NCI-H82 treated with DMSO at 0.1 percent for 48 hours (cell line): Measurements from ENCODE around the gene NEO1.
A peak's percentile ranks its signal among the peaks of the same experiment; 100 is the strongest.

Experiments
- DNase-seq: peaks from one replicate; lab custom pipeline; 2025; ENCODE audit not compliant: unreplicated experiment; lab: John Stamatoyannopoulos, UW

Gene NEO1

DNA sequence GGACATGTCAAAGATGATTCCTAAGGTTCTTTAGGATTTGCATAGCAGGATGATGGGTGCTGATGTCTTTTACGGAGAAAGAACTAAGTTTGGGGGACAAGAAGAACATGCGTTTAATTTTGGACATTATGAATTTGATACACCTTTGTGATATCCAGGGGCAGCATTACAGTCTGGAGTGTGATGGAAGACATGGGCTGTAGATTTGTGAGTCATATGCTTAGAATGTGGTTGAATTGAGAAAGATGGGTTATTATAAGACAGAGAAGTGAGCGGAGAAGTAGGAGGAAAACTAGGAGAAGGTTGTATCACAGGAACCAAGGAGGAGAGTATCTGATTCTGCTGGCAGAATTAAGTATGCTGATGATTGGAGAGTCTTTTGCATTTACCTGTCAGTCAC lies 20.6 kb downstream of the NEO1 start:
- DNase-seq: no peak

GRCh38 chr15:73074241-73074640 lies 22.0 kb downstream of the NEO1 start:
- DNase-seq: no peak

- DNase-seq: no peak
Measured at GRCh38 chr15:73075160-73075859, 23.0 kb downstream of the NEO1 start.

GRCh38 chr15:73078291-73078690 lies 26.0 kb downstream of the NEO1 start:
- DNase-seq: no peak

GRCh38 chr15:73078722-73079121 lies 26.5 kb downstream of the NEO1 start:
- no peak for DNase-seq

DNA sequence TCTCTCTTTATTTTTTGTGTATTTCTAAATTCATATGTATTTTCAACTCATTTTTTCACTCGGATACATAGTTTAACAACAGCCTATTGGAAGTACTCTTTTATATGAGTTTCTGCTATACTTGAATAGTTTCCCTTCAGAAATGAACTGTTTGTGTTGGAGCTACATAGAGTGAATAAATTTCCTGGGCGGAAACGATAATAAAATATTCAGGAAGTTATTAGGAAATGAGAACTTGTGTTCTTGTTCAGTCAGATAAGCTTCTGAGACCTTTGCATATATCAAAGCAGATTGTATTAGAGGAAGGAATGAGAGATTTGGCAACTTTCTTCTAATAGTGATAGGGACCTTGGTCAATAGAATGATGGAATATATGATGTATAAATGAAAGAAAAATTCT lies 27.3 kb downstream of the NEO1 start:
- no peak for DNase-seq

DNA sequence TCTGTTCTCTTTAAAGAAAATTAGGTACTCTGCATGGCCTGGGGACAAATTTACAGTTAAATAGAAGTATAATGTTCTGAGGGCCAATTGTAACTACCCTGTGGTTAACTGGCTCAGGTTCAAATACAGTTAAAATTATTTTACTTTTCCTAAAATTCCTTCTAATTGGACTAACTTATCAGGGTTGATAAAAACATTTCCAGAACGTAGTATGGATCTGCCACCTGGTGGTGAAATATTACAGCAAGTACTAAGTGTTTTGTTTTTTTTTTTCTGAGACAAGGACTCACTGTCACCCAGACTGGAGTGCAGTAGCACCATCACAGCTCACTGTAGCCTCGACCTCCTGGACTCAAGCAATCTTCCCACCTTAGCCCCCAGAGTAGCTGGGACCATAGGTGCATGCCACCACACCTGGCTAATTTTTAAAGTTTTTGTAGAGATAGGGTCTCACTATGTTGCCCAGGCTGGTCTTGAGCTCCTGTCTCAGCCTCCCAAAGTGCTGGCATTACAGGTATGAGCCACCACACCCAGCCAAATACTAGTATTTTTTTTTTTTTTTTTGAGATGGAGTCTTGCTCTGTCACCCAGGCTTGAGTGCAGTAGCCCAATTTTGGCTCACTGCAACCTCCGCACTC lies 29.2 kb downstream of the NEO1 start:
- DNase-seq: peak; percentile 55

- no peak for DNase-seq
Measured at GRCh38 chr15:73082812-73083211, 30.5 kb downstream of the NEO1 start.

DNA sequence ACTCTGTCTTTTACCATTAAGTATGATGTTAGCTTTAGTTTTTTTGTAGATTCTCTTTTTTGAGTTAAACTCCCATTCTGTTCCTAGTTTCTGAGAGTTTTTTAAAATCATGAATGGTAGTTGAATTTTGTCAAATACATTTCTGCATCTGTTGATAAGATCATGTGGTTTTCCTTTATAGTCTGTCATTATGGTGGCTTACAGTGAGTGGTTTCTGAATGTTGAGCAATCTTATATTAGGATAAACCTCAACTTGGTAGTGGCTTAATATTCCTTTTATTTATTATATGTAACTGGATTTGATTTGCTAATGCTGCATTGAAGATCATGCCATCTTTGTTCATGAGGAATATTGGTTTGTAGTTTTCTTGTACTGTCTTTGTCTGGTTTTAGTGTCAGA lies 34.8 kb downstream of the NEO1 start:
- DNase-seq: no peak

- DNase-seq: no peak
Measured at GRCh38 chr15:73105064-73105463, 52.8 kb downstream of the NEO1 start.

- no peak for DNase-seq
Measured at GRCh38 chr15:73108676-73109075, 56.4 kb downstream of the NEO1 start.

GRCh38 chr15:73109765-73110164 lies 57.5 kb downstream of the NEO1 start:
- no peak for DNase-seq

DNA sequence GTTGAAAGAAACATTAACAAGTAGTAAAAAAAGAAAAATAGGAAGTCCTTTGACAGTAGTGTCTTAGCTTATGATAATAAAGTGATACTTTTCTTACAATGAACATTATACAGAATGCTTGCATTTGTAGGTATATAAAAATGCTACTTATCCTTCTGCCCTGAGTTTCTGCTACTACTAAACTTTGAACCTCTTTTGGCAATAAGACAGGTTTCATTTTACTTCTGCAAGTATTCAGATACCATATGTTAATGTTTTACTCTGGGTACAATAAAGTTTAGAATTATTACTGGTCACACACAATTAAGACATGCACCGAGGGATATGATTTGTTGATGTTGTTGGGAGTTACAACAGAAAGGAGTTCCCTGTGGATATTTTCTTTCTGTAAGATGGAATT lies 57.9 kb downstream of the NEO1 start:
- DNase-seq: no peak

DNA sequence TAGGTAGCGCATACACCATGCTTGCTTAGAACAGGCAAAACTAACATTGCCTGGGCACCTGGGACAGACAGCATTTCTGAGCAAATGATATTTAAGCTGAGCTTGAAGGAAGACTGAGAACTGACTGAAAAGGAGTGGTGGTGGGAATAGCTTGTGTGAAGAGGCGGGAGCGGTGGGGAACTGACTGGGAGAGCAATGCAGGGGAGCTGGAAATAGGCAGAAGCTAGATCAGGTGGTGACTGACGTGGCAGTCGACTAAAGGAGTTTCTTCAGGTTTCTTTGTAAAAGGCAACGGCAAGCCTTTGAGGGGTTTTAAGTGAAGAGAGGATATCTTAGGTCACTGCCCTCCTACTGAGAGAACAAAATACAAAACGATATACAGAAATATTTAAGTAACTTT lies 61.8 kb downstream of the NEO1 start:
- no peak for DNase-seq

DNA sequence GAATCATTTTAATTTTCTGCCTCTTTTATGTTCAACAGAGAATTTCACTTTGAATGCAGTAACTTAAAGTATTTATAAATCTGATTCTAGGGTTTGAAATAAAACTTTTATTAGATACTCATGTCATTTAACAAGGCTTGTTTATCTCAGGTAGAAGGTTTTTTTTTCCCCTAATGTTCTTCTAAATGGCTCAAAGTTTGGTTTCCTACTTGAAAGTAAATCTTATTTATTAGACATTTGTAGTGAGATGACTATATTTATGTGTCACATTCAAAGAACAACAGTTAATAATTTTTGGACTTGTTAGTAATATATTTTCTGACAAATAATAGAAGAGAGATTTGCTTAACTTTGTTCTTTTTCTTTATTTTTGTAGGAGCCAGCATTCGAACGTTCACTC lies 63.9 kb downstream of the NEO1 start:
- no peak for DNase-seq

DNA sequence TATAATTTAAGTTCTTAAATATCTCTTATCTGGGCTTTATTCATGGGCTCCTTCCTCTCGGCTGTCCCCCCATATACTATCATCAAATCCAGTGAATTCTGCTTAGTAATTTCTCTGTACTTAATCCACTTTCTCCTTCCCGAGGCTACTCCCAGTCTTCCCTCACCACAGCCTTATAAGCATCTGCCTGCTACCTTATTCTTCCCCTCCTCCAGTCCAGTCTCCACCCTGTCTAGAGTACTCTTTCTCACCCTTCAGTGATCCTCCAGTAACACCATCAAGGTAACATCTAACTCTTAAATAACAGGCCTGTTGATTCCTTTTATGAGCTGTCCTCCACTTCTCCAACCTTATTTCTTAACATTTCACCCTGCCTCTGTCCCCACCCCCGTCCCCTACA lies 65.8 kb downstream of the NEO1 start:
- no peak for DNase-seq

DNA sequence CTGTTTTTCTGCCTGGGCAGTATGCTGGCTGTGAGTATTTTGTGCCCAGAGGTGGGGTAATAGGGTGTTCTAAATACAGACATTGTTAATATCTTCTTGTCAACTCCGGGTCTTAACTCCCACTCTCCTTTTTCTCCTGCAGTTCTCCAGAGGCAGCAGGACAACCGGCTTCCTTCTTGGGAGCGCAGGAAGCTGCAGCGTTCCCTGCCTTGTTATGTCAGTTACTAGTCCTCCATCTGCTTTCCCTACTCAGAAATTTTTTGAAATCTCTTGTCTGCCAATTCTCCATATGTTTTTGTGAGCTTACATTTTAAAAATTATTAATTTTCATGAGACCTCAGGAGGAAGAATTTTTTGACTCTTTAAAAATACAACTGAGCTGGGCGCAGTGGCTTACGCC lies 67.2 kb downstream of the NEO1 start:
- no peak for DNase-seq

DNA sequence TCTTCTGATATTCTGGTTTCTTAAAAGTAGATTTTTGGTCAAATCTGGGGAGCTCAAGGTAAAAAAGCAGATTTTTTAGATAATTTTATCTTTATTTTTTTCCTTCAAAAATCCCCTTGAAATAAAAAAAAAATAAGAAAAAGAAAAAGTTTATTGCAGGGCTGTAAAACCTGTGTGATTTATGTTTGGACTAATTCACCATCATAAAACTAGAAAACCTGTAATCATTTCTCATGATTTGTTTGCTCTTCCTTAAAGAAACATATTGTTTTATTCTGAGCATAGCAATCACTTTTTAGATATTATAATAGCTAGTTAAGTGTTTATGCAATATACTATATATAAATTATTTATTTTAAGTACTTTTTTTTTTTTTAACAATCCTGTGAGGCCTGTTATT lies 68.0 kb downstream of the NEO1 start:
- no peak for DNase-seq

DNA sequence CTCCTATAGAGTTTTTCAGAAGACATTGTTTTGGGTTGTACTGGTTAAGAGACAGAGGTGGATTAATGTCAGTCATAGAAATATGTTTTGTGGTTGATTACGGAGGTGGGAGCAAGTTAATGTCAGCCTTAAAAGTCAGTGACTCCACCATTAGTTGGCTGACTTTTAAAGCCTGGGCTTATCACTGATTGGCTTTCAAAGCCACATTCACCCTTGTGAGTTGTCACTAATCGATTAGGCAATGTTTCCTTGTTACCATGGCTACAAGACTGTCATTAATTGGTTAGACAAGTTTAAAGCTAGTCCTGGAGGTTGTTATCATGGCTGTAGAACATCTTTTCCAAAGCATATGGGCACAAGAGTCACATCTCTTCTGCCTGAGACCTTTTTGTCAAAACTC lies 73.0 kb downstream of the NEO1 start:
- no peak for DNase-seq

GRCh38 chr15:73127302-73127936 lies 75.2 kb downstream of the NEO1 start:
- DNase-seq: no peak

- DNase-seq: no peak
Measured at GRCh38 chr15:73130830-73131229, 78.6 kb downstream of the NEO1 start.

DNA sequence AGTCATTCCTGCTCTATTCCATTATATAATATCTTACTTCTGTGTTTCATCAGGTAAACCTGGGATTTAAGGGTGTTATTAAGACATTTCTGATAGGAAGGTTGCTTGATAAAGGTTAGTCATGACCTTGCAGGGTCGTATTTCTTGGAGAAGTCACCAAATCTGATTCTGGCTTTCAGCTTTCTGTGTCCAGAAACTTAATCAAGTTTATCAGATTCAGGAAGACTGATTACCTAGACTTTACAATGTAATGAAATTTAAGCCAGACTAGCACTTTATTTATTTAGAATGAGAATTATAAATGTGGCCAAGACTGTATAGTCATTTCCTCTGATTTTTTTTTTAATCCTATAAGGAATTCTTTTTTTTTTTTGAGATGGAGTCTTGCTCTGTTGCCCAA lies 81.9 kb downstream of the NEO1 start:
- no peak for DNase-seq
